H7 (cell line): Measurements from ENCODE around the gene CAMK1D. TPM values are rescaled to one million over a fixed set of nuclear protein-coding genes. Genes with fewer than 3 reads are reported as not detected.

Experiments
- DNase-seq: peaks from one replicate; pipeline ENCODE4 v3.0.0; 2012
- H3K27me3 ChIP-seq: 2 replicates; pipeline ENCODE4 v1.6.0; 2011; ENCODE audit warnings: mild to moderate bottlenecking, low read length; ENCODE audit not compliant: control insufficient read depth, insufficient read depth
- H3K36me3 ChIP-seq: replicated peaks from 2 replicates; pipeline ENCODE4 v1.5.1; 2011; ENCODE audit warnings: low read length; ENCODE audit not compliant: control insufficient read depth, insufficient read depth
- H3K4me3 ChIP-seq: 2 replicates; pipeline ENCODE4 v1.5.1; 2011; ENCODE audit warnings: low read depth, mild to moderate bottlenecking, control low read depth, low read length, moderate library complexity; ENCODE audit not compliant: insufficient read depth
- total RNA-seq: library from RNA; depleted of rRNA; stranded (reverse); fragments of >200 nt; shearing (Covaris generic); gene quantifications from 2 replicates; pipeline ENCODE4 v1.2.3, GENCODE V29; 2014

Gene CAMK1D
- total RNA-seq, 1 experiment from 2014 or later: 2.9 TPM

GRCh38 chr10:12412666-12413368, 63.5 kb downstream of the CAMK1D start:
- no peaks in the 10 kb centered on the region for H3K36me3 ChIP-seq
- DNase-seq: no peak
- H3K4me3 ChIP-seq: no peak overlapping the region
- H3K27me3 ChIP-seq: no peaks in the 10 kb centered on the region

GRCh38 chr10:12413369-12413711, 64.0 kb downstream of the CAMK1D start:
- H3K4me3 ChIP-seq: no peak overlapping the region
- no peaks in the 10 kb centered on the region for H3K27me3 ChIP-seq
- H3K36me3 ChIP-seq: no peaks in the 10 kb centered on the region
- no peak for DNase-seq

- no peak overlapping the region for H3K4me3 ChIP-seq
Observed at GRCh38 chr10:12414278-12414989, 65.1 kb downstream of the CAMK1D start.

GRCh38 chr10:12416344-12417050, 67.2 kb downstream of the CAMK1D start:
- Histone ChIP-seq H3K36me3 (no peaks in the 10 kb centered on the region), H3K27me3 (no peaks in the 10 kb centered on the region), H3K4me3 (no peak overlapping the region)
- no peak for DNase-seq

More at GRCh38 chr10:12414278-12414989, 65.1 kb downstream of the CAMK1D start:
- DNase-seq: no peak
- Histone ChIP-seq H3K36me3 (no peaks in the 10 kb centered on the region), H3K27me3 (no peaks in the 10 kb centered on the region)

- DNase-seq: no peak
- Histone ChIP-seq H3K4me3 (no peak overlapping the region), H3K36me3 (no peaks in the 10 kb centered on the region), H3K27me3 (no peaks in the 10 kb centered on the region)
Observed at GRCh38 chr10:12417331-12417730, 68.0 kb downstream of the CAMK1D start.

- no peak for DNase-seq
- Histone ChIP-seq H3K36me3 (no peaks in the 10 kb centered on the region), H3K4me3 (no peak overlapping the region), H3K27me3 (no peaks in the 10 kb centered on the region)
Observed at GRCh38 chr10:12418000-12418399, 68.7 kb downstream of the CAMK1D start.

- no peaks in the 10 kb centered on the region for H3K36me3 ChIP-seq
- no peak for DNase-seq
- H3K4me3 ChIP-seq: no peak overlapping the region
- H3K27me3 ChIP-seq: no peaks in the 10 kb centered on the region
Observed at GRCh38 chr10:12418725-12419261, 69.4 kb downstream of the CAMK1D start.

GRCh38 chr10:12419262-12419847, 70.0 kb downstream of the CAMK1D start:
- Histone ChIP-seq H3K27me3 (no peaks in the 10 kb centered on the region), H3K4me3 (no peak overlapping the region), H3K36me3 (no peaks in the 10 kb centered on the region)
- DNase-seq: no peak

GRCh38 chr10:12420530-12421120, 71.3 kb downstream of the CAMK1D start:
- no peaks in the 10 kb centered on the region for H3K36me3 ChIP-seq
- H3K27me3 ChIP-seq: no peaks in the 10 kb centered on the region
- DNase-seq: no peak
- H3K4me3 ChIP-seq: no peak overlapping the region

- Histone ChIP-seq H3K27me3 (no peaks in the 10 kb centered on the region), H3K36me3 (no peaks in the 10 kb centered on the region), H3K4me3 (no peak overlapping the region)
- DNase-seq: no peak
Observed at GRCh38 chr10:12422189-12422588, 72.8 kb downstream of the CAMK1D start.

GRCh38 chr10:12423896-12424295, 74.5 kb downstream of the CAMK1D start:
- H3K4me3 ChIP-seq: no peak overlapping the region
- DNase-seq: no peak
- no peaks in the 10 kb centered on the region for H3K27me3 ChIP-seq
- H3K36me3 ChIP-seq: no peaks in the 10 kb centered on the region

- H3K36me3 ChIP-seq: no peaks in the 10 kb centered on the region
- no peak overlapping the region for H3K4me3 ChIP-seq
- no peaks in the 10 kb centered on the region for H3K27me3 ChIP-seq
- DNase-seq: no peak
Observed at GRCh38 chr10:12427276-12427675, 77.9 kb downstream of the CAMK1D start.

- Histone ChIP-seq H3K4me3 (no peak overlapping the region), H3K27me3 (no peaks in the 10 kb centered on the region), H3K36me3 (no peaks in the 10 kb centered on the region)
- DNase-seq: no peak
Observed at GRCh38 chr10:12428447-12429135, 79.2 kb downstream of the CAMK1D start.
